ENCODE data around the gene APLNR. TPM values are rescaled to one million over a fixed set of nuclear protein-coding genes. Genes with fewer than 3 reads are reported as not detected.
"Not testable (repeated sequence)": the region's sequence is repeated elsewhere in the genome, so short reads cannot be mapped to it uniquely, and the experiment has no call there.

The APLNR gene
- total RNA-seq: 1 to 10 TPM; 3.7 to 4.2 TPM
- 13.9 TPM for polyA plus RNA-seq (2013, experiment 1 of 2)
- polyA plus RNA-seq (2013, experiment 2 of 2): 15.2 TPM
- long read RNA-seq, experiment 1, partial matches to known transcripts: 0 of 2 reads
- long read RNA-seq, experiment 1, other reads (novel, unspliced or antisense): 0 of 2 reads
- long read RNA-seq, experiment 2, transcript APLNR-202 (1 exons, 3,609 nt): major isoform, 11 of 13 reads
- long read RNA-seq, experiment 2, partial matches to known transcripts: 0 of 13 reads
- long read RNA-seq, experiment 2, other reads (novel, unspliced or antisense): 0 of 13 reads
- long read RNA-seq, experiment 3, transcript APLNR-202 (1 exons, 3,609 nt): major isoform, 8 of 9 reads
- long read RNA-seq, experiment 3, partial matches to known transcripts: 0 of 9 reads
- long read RNA-seq, experiment 3, other reads (novel, unspliced or antisense): 1 of 9 reads
- long read RNA-seq, experiment 4, partial matches to known transcripts: 0 of 1 reads
- long read RNA-seq, experiment 4, other reads (novel, unspliced or antisense): 0 of 1 reads

DNA sequence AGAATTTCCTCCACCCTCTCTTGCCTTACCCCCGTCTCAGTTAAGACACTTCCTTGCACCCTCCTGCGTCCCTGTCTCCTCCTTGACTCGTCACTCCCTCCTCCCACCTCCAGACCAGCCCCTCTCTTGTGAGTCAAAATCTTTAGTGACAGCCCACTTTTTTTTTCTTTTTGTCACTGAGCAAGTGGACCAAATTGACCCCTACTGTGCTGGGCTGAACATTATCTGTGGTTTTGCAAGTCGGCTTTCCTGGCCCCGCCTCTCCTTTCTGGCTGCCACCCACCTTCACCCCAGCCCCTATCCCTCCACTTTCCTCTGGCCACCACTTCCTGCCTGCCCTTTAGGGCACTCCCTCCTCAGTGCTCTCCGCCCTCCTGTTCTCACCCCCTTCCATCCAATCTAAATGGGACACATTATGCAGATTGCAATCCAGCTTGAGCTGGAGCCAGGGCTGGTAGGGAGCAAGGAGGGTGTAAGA is at the start of gene APLNR:
Gene APLNR (minus strand): TSS at position 47 of the 478 bp plus-strand sequence. CDS start 246 bp downstream, outside the sequence.
- Histone ChIP-seq H3K4me1 (ENCODE audit: control insufficient read depth, insufficient read depth, low read length) (peaks cover 20% of the 10 kb centered on the region), H3K27me3 (ENCODE audit: control insufficient read depth, insufficient read depth, low read length, poor library complexity, severe bottlenecking) (peaks cover 1% of the 10 kb centered on the region), H3K9ac (ENCODE audit: extremely low read depth, low read length, poor library complexity, severe bottlenecking) (no peak within 1 kb of the TSS), H3K27ac (ENCODE audit: low read depth, low read length) (no peak within 1 kb of the TSS), H3K9me3 (ENCODE audit: control insufficient read depth, low read length) (no peaks in the 10 kb centered on the region), H3K36me3 (ENCODE audit: control insufficient read depth, insufficient read depth, low read length) (no peaks in the 10 kb centered on the region), H3K4me3 (ENCODE audit: low read length) (no peak within 1 kb of the TSS)
- H3K36me3 Mint-ChIP-seq (ENCODE audit: low read depth): no peaks in the 10 kb centered on the region
- DNase-seq: peak; percentile 89
- H3K4me1 Mint-ChIP-seq: peaks cover 63% of the 10 kb centered on the region
- no peaks in the 10 kb centered on the region for H3K9me3 Mint-ChIP-seq
- no peak within 1 kb of the TSS for H3K27ac Mint-ChIP-seq
- TF ChIP-seq, protein P1, sequence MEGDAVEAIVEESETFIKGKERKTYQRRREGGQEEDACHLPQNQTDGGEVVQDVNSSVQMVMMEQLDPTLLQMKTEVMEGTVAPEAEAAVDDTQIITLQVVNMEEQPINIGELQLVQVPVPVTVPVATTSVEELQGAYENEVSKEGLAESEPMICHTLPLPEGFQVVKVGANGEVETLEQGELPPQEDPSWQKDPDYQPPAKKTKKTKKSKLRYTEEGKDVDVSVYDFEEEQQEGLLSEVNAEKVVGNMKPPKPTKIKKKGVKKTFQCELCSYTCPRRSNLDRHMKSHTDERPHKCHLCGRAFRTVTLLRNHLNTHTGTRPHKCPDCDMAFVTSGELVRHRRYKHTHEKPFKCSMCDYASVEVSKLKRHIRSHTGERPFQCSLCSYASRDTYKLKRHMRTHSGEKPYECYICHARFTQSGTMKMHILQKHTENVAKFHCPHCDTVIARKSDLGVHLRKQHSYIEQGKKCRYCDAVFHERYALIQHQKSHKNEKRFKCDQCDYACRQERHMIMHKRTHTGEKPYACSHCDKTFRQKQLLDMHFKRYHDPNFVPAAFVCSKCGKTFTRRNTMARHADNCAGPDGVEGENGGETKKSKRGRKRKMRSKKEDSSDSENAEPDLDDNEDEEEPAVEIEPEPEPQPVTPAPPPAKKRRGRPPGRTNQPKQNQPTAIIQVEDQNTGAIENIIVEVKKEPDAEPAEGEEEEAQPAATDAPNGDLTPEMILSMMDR (conservative IDR thresholded peaks at IDR 0.05): no peak
- peaks cover 10% of the 10 kb centered on the region for H3K27me3 Mint-ChIP-seq (ENCODE audit: insufficient read depth)
- H3K4me3 Mint-ChIP-seq: peak within 1 kb of the TSS; percentile 43
- WGBS, 2 experiments (ENCODE audit: insufficient coverage in 1 of 2, insufficient read length in 1 of 2): 25 to 33% methylated on average over 5 to 6 of the region's 6 CpGs

DNA sequence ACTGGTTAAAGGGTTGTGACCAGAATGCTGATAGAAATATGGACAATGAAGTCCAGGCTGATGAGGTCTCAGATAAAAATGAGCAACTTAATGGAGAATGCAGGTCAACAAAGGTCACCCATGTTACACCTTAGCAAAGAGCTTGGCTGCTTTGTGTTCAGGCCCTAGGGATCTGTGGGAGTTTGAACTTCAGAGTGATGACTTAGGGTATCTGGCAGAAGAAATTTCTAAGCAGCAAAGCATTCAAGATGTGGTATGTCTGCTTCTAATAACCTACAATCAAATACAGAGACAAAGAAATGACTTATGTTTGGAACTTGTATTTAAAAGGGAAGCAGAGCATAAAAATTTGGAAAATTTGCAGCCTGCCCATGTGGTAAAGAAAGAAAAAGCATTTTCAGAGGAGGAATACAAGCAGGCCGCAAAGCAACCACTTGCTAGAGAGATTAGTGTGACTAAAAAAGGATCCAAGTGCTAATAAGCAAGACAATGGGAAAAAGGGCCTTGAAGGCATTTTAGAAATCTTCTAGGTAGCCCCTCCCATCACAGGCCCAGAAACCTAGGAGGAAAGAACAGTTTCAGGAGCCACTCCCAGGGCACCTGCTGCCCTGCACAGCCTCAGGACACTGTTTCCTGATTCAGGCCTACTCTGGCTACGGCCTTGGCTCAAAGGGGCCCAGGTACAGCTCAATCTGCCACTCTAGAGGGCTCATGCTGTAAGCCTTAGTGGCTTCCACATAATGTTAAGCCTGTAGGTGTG is 46.4 kb upstream of the APLNR start:
- Histone ChIP-seq H3K27me3 (ENCODE audit: control insufficient read depth, insufficient read depth, low read length, poor library complexity, severe bottlenecking) (no peaks in the 10 kb centered on the region), H3K9ac (ENCODE audit: extremely low read depth, low read length, poor library complexity, severe bottlenecking) (no peak overlapping the region), H3K36me3 (ENCODE audit: control insufficient read depth, insufficient read depth, low read length) (no peaks in the 10 kb centered on the region), H3K4me3 (ENCODE audit: low read length) (no peak overlapping the region), H3K4me1 (ENCODE audit: control insufficient read depth, insufficient read depth, low read length) (peaks cover 4% of the 10 kb centered on the region), H3K9me3 (ENCODE audit: control insufficient read depth, low read length) (no peaks in the 10 kb centered on the region), H3K27ac (ENCODE audit: low read depth, low read length) (no peak overlapping the region)
- TF ChIP-seq, protein P1 (conservative IDR thresholded peaks at IDR 0.05): no peak
- H3K36me3 Mint-ChIP-seq (ENCODE audit: low read depth): no peaks in the 10 kb centered on the region
- no peaks in the 10 kb centered on the region for H3K27me3 Mint-ChIP-seq (ENCODE audit: insufficient read depth)
- peaks cover 5% of the 10 kb centered on the region for H3K4me1 Mint-ChIP-seq
- WGBS, 2 experiments (ENCODE audit: insufficient coverage in 1 of 2, insufficient read length in 1 of 2): 73 to 75% methylated on average over 2 of the region's 2 CpGs
- DNase-seq: peak; percentile 66
- no peak overlapping the region for H3K4me3 Mint-ChIP-seq
- H3K27ac Mint-ChIP-seq: no peak overlapping the region
- H3K9me3 Mint-ChIP-seq: peaks cover 7% of the 10 kb centered on the region

DNA sequence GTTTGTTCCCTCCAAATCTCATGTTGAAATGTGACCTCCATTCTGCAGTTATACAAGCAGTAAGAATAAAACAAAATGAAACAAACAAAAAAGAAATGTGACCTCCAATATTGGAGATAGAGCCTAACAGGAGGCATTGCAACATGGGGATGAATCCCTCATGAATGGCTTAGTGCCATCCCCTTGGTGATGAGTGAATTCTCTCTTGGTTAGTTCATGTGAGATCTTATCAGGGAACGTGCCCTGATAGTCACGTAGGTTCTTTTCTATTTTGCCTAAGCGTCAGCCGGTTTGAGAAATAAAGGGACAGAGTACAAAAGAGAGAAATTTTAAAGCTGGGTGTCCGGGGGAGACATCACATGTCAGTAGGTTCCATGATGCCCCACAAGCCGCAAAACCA is 44.5 kb upstream of the APLNR start:
- H3K4me1 Mint-ChIP-seq: peaks cover 11% of the 10 kb centered on the region
- not testable (repeated sequence) for DNase-seq; H3K36me3 Mint-ChIP-seq (ENCODE audit: low read depth); H3K4me3 ChIP-seq (ENCODE audit: low read length); H3K27ac ChIP-seq (ENCODE audit: low read depth, low read length); H3K9ac ChIP-seq (ENCODE audit: extremely low read depth, low read length, poor library complexity, severe bottlenecking); H3K4me3 Mint-ChIP-seq; H3K27me3 Mint-ChIP-seq (ENCODE audit: insufficient read depth); H3K4me1 ChIP-seq (ENCODE audit: control insufficient read depth, insufficient read depth, low read length); H3K9me3 Mint-ChIP-seq; H3K9me3 ChIP-seq (ENCODE audit: control insufficient read depth, low read length); H3K27ac Mint-ChIP-seq; H3K36me3 ChIP-seq (ENCODE audit: control insufficient read depth, insufficient read depth, low read length)
- WGBS, 2 experiments (ENCODE audit: insufficient coverage in 1 of 2, insufficient read length in 1 of 2): 87 to 100% methylated on average over 5 to 6 of the region's 6 CpGs
- H3K27me3 ChIP-seq (ENCODE audit: control insufficient read depth, insufficient read depth, low read length, poor library complexity, severe bottlenecking): peaks cover 10% of the 10 kb centered on the region

All from endodermal cell (in vitro differentiated cells).